Effector CD8-positive, alpha-beta T cell (primary cell): ENCODE measurements around the gene KIF26B.

ENCODE experiments used
- DNase-seq: peaks from one replicate; lab custom pipeline; 2025; lab: John Stamatoyannopoulos, UW

The KIF26B gene

DNA sequence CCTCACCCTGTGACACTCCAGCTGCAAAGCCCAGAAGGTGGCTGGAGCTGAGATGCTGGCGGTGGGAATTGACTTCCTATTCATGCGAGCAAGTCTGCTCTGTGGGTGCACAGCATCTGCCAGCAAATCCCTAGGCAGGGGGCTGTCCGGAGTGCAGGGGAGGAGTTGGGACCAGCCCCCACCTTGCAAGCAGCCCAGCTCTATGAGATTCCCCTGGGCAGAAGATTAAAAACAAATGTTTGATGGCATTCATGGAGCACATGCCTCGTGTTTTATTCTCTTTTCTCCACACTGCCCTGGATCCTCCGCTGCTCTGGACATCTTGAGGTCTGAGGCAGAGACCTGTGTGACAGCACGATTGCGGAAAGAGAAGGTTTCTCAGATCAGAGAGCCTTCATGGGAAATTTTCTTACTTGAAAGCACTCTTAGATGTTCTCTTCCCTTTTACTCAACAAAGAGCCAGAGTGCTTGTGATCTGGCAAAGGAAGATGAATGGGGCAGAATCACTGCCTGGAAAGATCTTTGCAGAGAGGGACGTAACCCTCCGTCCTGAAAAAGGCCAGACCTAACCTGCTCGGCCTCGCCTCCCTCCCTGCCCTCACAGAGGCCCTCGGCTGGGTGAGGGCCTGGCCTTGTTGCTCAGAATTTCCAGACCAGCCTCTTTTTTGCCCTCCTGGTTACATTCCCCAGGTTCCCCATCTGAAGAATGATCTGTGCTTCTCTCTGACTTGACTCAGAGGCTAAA lies 597.1 kb downstream of the KIF26B start:
- no peak for DNase-seq

DNA sequence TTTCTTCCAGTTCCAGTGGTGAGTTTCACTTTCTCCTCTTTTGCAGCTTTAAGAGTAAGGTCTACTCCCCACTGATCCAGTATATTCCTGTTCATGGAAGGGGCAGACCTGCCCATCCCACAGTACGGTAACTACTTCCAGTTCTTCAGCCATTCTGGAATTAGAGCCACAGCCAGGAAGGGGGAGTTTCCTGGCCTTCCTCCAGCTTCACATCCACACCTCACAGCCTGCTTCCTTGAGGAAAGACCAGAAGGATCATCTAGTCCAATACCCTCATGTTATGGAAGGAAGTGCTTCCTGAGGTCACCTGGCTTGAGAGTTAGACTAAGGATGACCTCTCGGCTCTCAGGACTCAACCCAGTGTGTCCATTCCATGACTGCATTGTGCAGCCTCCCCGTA lies 597.8 kb downstream of the KIF26B start:
- no peak for DNase-seq

DNA sequence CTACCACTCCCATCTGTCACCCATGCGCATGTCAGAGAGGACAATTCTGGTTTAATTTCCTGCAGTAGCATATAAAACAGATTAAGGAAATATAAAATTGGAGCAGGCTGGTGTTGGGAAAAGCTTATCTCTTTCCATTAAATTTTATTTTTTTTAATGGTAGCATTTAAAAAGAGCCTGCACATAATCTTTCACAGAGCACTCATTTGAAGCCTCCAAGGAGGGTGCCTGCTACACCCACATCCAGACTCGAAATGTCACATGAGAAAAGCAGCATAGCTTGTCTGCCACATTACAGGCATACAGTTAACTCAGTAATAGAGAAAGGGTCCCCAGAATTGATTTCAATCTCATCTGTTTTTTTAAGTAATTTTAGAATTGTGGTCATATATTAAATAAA lies 599.0 kb downstream of the KIF26B start:
- DNase-seq = no peak

DNA sequence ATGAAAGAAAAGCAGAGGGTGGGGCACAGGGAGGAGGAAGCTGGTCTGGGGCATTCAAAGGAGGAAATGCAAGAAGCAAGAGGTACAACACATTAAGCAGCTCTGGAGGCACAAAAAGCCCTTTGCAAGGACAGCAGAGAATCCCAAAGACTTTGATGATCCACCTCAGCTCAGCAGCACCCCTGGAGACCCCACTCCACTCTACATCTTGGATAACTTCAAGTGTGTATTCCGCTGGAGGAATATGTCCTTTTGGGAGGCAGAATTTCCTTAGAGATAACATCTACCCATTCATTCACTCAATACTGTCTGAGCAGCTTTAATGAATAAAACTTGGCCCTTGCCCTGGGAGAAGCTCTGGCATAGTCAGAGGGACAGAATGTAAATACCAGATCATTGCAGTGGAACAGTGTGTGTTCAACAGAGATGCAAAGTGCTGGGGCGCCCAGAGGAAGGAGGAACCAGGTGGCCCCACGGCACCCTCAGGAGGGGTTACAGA lies 599.7 kb downstream of the KIF26B start:
- DNase-seq = no peak
